ENCODE data around the gene STAC2. TPM values are rescaled to one million over a fixed set of nuclear protein-coding genes. Genes with fewer than 3 reads are reported as not detected.

Gene STAC2
- total RNA-seq, 4 donors from 2014 or later, result 0.85 TPM; not detected in 3

DNA sequence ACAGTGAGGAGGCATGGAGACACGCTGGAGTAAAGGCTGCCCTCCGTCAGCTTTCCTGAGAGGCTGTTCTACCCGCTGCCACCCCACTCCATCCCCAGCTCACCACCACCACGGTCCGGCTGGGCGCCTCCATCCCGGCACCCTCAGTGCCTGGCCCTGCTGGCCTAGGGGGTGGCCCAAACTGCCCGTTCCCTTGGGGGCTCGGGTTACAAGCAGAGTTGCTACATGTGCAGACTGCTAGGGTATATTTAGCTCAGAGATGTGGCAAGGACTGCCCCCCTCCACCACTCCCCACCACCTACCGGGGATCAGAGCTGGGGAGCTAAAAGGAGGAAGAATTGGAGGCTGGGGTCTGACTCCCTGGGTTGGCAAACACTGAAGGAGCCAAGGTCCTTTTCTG is 32.4 kb downstream of the STAC2 start:
- TF ChIP-seq, protein P1, sequence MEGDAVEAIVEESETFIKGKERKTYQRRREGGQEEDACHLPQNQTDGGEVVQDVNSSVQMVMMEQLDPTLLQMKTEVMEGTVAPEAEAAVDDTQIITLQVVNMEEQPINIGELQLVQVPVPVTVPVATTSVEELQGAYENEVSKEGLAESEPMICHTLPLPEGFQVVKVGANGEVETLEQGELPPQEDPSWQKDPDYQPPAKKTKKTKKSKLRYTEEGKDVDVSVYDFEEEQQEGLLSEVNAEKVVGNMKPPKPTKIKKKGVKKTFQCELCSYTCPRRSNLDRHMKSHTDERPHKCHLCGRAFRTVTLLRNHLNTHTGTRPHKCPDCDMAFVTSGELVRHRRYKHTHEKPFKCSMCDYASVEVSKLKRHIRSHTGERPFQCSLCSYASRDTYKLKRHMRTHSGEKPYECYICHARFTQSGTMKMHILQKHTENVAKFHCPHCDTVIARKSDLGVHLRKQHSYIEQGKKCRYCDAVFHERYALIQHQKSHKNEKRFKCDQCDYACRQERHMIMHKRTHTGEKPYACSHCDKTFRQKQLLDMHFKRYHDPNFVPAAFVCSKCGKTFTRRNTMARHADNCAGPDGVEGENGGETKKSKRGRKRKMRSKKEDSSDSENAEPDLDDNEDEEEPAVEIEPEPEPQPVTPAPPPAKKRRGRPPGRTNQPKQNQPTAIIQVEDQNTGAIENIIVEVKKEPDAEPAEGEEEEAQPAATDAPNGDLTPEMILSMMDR (IDR thresholded peaks at IDR 0.05; ENCODE audit: low read depth), result no peak

DNA sequence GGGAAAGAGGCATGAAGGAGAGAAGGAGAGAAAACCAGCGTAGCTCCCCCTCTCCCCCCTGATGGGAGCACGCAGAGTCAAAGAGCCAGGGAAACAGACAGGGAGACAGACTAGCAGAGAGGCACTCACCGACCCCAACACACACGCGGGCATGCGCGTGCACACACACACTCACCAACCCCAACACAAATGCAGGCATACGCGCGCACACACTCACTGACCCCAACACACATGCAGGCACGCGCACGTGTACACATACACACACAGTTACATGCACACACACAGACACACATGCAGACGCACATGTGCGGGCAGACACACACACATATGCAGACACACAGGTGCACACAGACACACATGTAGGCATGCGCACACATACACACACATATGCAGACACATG is 32.8 kb downstream of the STAC2 start:
- TF ChIP-seq, protein P1 (IDR thresholded peaks at IDR 0.05; ENCODE audit: low read depth), result no peak

DNA sequence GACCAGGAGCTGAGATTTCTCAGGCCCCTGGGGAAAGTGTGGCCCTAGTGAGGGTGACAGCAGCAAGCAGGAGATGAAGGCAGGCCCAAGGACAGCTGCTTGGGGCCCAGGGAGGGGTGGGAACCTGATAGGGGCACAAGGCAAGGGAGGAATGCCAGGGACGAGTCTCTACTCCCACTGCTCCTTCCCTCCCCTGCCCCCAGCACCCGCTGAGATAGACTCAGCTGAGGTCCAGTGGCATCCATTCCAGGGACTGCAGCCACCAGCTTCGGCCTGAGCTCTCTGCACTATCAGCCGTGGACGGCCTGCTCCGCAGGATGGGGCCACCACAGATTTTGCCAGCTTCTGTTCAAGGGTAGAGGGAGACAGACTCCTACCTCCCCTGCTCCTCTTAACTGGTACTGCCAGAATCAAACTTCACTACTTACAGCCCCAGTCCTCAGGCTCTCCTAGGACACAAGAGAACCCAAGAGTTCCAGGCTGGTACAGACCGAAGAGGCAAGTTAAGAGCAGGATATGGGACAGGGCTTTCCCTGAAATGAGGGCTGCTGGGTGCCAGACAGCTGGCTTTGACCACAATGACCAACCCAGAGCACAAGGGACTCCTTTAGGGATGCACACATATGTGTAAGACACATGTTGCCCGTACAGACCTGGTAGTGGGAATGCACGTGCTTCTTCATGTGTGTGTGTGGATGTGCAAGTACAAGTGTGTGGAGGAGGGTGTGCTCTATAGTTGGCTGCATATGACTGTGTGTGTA is 33.8 kb downstream of the STAC2 start:
- TF ChIP-seq, protein P1 (IDR thresholded peaks at IDR 0.05; ENCODE audit: low read depth), result no peak

DNA sequence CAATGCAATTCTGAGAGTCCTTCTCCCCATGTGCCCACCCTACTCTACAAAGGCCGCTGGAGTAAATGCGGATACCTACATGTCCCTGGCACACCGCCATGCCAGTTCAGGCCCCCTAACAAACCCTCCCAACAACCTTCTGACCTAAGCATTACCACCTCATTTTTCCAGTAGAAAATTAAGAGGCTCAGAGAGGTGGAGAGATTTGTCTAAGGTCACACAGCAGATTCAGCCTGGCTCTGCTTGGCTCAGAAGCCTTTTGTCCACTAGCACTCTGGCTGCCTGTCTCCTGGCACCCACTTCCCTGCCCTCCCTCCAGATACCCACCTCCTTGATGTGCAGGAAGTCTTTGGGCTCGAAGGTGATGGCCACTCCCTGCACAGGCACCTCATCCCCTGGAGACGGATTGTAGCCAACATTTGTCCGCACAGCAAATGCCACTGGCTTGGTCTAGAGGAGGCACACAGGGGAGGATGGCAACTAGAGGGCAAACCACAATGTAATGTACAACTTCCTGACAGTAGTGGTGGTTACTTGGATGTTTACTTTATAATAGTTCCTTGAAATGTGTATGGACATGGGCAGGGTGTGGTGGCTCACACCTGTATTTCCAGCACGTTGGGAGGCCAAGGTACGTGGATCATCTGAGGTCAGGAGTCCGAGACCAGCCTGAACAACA is 38.5 kb downstream of the STAC2 start:
- TF ChIP-seq, protein P1 (IDR thresholded peaks at IDR 0.05; ENCODE audit: low read depth), result no peak

DNA sequence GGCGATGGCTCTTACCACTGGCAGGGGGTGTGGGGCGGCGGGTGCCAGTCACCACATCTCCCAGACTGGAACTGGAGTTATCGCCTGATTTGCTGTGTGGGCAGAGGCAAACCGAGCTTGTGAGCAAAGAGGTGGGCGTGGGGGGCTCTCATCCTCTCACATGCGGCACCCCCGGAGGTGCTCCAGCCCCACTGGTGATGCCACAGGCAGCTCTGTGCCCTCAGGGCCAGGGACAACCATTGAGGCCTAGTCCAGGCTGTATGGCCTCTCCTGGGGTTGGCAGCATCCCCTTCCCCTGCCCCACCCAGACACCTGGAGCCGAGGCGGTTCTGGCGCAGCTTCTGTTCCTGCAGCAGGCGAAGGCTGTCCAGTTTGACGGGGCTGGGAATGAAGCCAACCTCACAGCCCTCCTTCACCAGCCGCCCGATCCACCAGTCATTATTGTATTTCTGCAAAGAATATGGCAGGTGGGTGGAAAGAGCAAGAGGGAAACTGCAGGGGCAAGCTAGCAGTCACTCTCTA is 39.2 kb downstream of the STAC2 start:
- TF ChIP-seq, protein P1 (IDR thresholded peaks at IDR 0.05; ENCODE audit: low read depth), result no peak

DNA sequence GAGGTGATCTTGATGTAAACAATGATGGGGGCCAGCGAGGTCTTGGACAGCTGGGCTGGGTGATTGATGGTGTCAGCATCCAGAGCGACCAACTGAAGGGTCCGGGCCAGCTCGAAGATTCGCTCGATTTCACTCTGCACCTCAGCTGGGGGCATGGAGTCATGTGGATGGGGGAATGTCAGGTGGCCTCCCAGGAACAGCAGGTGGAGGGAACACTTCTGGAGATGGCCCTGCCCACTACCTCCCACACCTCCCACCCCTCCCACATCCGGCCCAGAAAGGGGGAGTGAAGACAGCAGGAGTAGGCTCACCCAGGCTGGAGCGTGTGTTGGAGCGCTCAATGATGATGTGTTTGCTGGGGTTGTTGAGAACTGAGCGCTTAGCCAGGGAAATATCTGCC is 42.0 kb downstream of the STAC2 start:
- TF ChIP-seq, protein P1 (IDR thresholded peaks at IDR 0.05; ENCODE audit: low read depth), result no peak

DNA sequence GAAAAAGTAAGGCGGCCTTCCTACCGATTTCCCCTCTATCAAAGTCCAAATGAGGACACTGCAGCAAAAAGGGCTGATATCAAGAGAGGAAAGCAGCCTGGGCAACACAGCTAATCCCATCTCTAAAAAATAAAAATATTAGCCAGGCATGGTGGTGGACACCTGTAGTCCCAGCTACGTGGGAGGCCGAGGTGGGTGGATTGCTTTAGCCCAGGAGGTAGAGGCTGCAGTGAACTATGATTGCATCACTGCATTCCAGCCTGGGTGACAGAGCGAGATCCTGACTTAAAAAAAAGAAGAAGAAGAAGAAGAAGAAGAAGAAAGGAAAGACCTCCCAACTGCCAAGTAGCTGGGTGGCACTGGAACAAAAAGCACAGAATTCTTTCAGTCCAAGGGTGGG is 42.7 kb downstream of the STAC2 start:
- TF ChIP-seq, protein P1 (IDR thresholded peaks at IDR 0.05; ENCODE audit: low read depth), result no peak
